Midbrain (tissue), 1 donor: ENCODE measurements around the gene TCOF1.

Experiments used
- DNase-seq: peaks from one replicate; lab custom pipeline; 2025; lab: John Stamatoyannopoulos, UW

The TCOF1 gene

GRCh38 chr5:150431048-150431447 lies 73.6 kb downstream of the TCOF1 start:
- no peak for DNase-seq

GRCh38 chr5:150431574-150431973 lies 74.1 kb downstream of the TCOF1 start:
- no peak for DNase-seq

- no peak for DNase-seq
Measured at GRCh38 chr5:150434464-150434863, 77.0 kb downstream of the TCOF1 start.

GRCh38 chr5:150436141-150436680 lies 78.7 kb downstream of the TCOF1 start:
- DNase-seq, result peak; percentile 87

GRCh38 chr5:150438873-150439546 lies 81.5 kb downstream of the TCOF1 start:
- DNase-seq, result no peak

- DNase-seq, result no peak
Measured at GRCh38 chr5:150440948-150441812, 83.7 kb downstream of the TCOF1 start.

GRCh38 chr5:150441813-150442698 lies 84.6 kb downstream of the TCOF1 start:
- no peak for DNase-seq

- DNase-seq, result no peak
Measured at GRCh38 chr5:150442699-150443080, 85.2 kb downstream of the TCOF1 start.

- DNase-seq, result no peak
Measured at GRCh38 chr5:150443242-150444075, 86.0 kb downstream of the TCOF1 start.

- DNase-seq, result no peak
Measured at GRCh38 chr5:150444770-150445169, 87.3 kb downstream of the TCOF1 start.

GRCh38 chr5:150446088-150446487 lies 88.6 kb downstream of the TCOF1 start:
- DNase-seq, result no peak

- no peak for DNase-seq
Measured at GRCh38 chr5:150446583-150446982, 89.1 kb downstream of the TCOF1 start.

- no peak for DNase-seq
Measured at GRCh38 chr5:150447188-150447587, 89.7 kb downstream of the TCOF1 start.

GRCh38 chr5:150448334-150448733 lies 90.8 kb downstream of the TCOF1 start:
- DNase-seq, result no peak

GRCh38 chr5:150448952-150449516 lies 91.5 kb downstream of the TCOF1 start:
- no peak for DNase-seq
